Body of pancreas (tissue), 4 donors: Measurements from ENCODE around the gene NTN4. TPM values are rescaled to one million over a fixed set of nuclear protein-coding genes. Genes with fewer than 3 reads are reported as not detected.
A peak's percentile ranks its signal among the peaks of the same experiment; 100 is the strongest.

ENCODE experiments used
- ATAC-seq: fragments of 150-250 bp; one replicate; pipeline ENCODE4 v1.9.1; 2016
- DNase-seq, 4 donors: peaks; one replicate each; pipeline ENCODE4 v3.0.0-alpha.2; 2019
- H3K27ac ChIP-seq, 4 donors: fragments of 200-600 bp; sonication (generic); 1 replicate in 3 of 4; 2 replicates in 1 of 4; pipeline versions ENCODE4 v1.5.1 to v1.6.1; 2016 to 2019; ENCODE audit warnings: mild to moderate bottlenecking in 1 of 4, mixed read lengths in 1 of 4, moderate library complexity in 1 of 4
- H3K27me3 ChIP-seq, 2 donors: fragments of 200-600 bp; sonication (generic); one replicate each; pipeline ENCODE4 v1.6.0; 2016; ENCODE audit warnings: mild to moderate bottlenecking in 1 of 2
- H3K36me3 ChIP-seq, 2 donors: fragments of 200-600 bp; sonication (generic); replicated peaks in 1 of 2; 2 replicates each; pipeline ENCODE4 v1.5.1; 2016; ENCODE audit warnings: low read depth in 2 of 2; ENCODE audit not compliant: insufficient read depth in 1 of 2
- H3K4me1 ChIP-seq: fragments of 200-600 bp; sonication (generic); one replicate; pipeline ENCODE4 v1.6.0; 2016
- H3K4me3 ChIP-seq, 2 donors: fragments of 200-600 bp; sonication (generic); 1 replicate in 1 of 2; 2 replicates in 1 of 2; pipeline ENCODE4 v1.5.1; 2016 to 2019
- H3K9me3 ChIP-seq, 3 donors: fragments of 200-600 bp; sonication (generic); 1 replicate in 2 of 3; 2 replicates in 1 of 3; pipeline ENCODE4 v1.5.1; 2016
- CTCF ChIP-seq, 7 experiments: fragments of 450-650 bp in 4 of 7; fragments of 200-600 bp in 3 of 7; sonication (generic) in 3 of 7; IDR thresholded peaks; one replicate each; pipeline ENCODE4 v1.5.1; 2016 to 2019; ENCODE audit warnings: antibody characterized with exemption in 7 of 7
- POLR2A ChIP-seq, 3 donors: fragments of 450-650 bp; IDR thresholded peaks; one replicate each; pipeline ENCODE4 v1.6.1; 2016; ENCODE audit warnings: antibody characterized with exemption in 3 of 3, mild to moderate bottlenecking in 2 of 3
- WGBS, 2 donors: methylation state at CpG; one replicate each; pipeline ENCODE4 v1.1.5; 2017; 5-methylcytosine and 5-hydroxymethylcytosine counted together
- intact Hi-C: fragments of 100-400 bp; cut with DNase I; formaldehyde crosslinking; loops from one replicate; pipeline ENCODE4 v1.15.1; 2023
- total RNA-seq, 2 donors: library from RNA; depleted of rRNA; stranded (reverse); fragments of >200 nt; gene quantifications; one replicate each; pipeline ENCODE4 v1.1.0, GENCODE V29; 2016

The NTN4 gene
- total RNA-seq, 2 donors from 2014 or later = 47.7 to 62.0 TPM

GRCh38 chr12:95741635-95742034 lies 48.9 kb downstream of the NTN4 start:
- 43 to 49% methylated on average over 3 of the region's 3 CpGs for WGBS, 2 donors
- ATAC-seq (no peak), DNase-seq (no peak)
- H3K27ac ChIP-seq = peak overlapping the region in 3 of 4 donors; percentile 43 to 93 (median 88)
- no peaks in the 10 kb centered on the region for H3K36me3 ChIP-seq
- H3K9me3 ChIP-seq = no peaks in the 10 kb centered on the region
- H3K4me1 ChIP-seq = peaks cover 71% of the 10 kb centered on the region
- intact Hi-C loops = no loop called here
- no peak for TF ChIP-seq POLR2A (IDR thresholded peaks at IDR 0.05)
- no peak for TF ChIP-seq CTCF (IDR thresholded peaks at IDR 0.05)
- no peaks in the 10 kb centered on the region for H3K27me3 ChIP-seq
- no peak overlapping the region for H3K4me3 ChIP-seq

GRCh38 chr12:95740751-95741150 lies 49.8 kb downstream of the NTN4 start:
- ATAC-seq = peak; percentile 68
- no peaks in the 10 kb centered on the region for H3K9me3 ChIP-seq
- intact Hi-C loops = no loop called here
- no peaks in the 10 kb centered on the region for H3K36me3 ChIP-seq
- peak overlapping the region in 3 of 4 donors; percentile 88 to 93 (median 89) for H3K27ac ChIP-seq
- peaks cover 78% of the 10 kb centered on the region for H3K4me1 ChIP-seq
- WGBS, 2 donors = 24 to 39% methylated on average over 1 of the region's 1 CpG
- H3K27me3 ChIP-seq = no peaks in the 10 kb centered on the region
- peak in 2 of 7 experiments; percentile 4 to 13 for TF ChIP-seq CTCF (IDR thresholded peaks at IDR 0.05)
- TF ChIP-seq POLR2A (IDR thresholded peaks at IDR 0.05) = peak in 1 of 3 donors; percentile 26
- no peak overlapping the region for H3K4me3 ChIP-seq
- DNase-seq = peak; percentile 48 to 72 (median 61)

- peak in 1 of 3 donors; percentile 20 for TF ChIP-seq POLR2A (IDR thresholded peaks at IDR 0.05)
- TF ChIP-seq CTCF (IDR thresholded peaks at IDR 0.05) = no peak
- DNase-seq (peak; percentile 62 to 73 (median 66)), ATAC-seq (peak; percentile 22)
- no peaks in the 10 kb centered on the region for H3K9me3 ChIP-seq
- H3K4me1 ChIP-seq = peaks cover 86% of the 10 kb centered on the region
- WGBS, 2 donors = 40 to 41% methylated on average over 13 of the region's 13 CpGs
- H3K36me3 ChIP-seq = no peaks in the 10 kb centered on the region
- H3K4me3 ChIP-seq = no peak overlapping the region
- no peaks in the 10 kb centered on the region for H3K27me3 ChIP-seq
- intact Hi-C loops = loop anchor here (10.0 kb wide), 1 partner anchor 45 kb away; no protein-coding TSS in a partner anchor
- H3K27ac ChIP-seq = peak overlapping the region; percentile 84 to 93 (median 88)
Observed at GRCh38 chr12:95739561-95740313, 50.8 kb downstream of the NTN4 start.

GRCh38 chr12:95738024-95738611 lies 52.4 kb downstream of the NTN4 start:
- Histone ChIP-seq H3K9me3 (no peaks in the 10 kb centered on the region), H3K27me3 (no peaks in the 10 kb centered on the region), H3K4me1 (peaks cover 91% of the 10 kb centered on the region), H3K36me3 (peaks cover 0 to 1% of the 10 kb centered on the region in 2 donors), H3K4me3 (no peak overlapping the region), H3K27ac (peak overlapping the region; percentile 84 to 93 (median 88))
- peak; percentile 81 for ATAC-seq
- WGBS, 2 donors = 19 to 24% methylated on average over 11 of the region's 11 CpGs
- intact Hi-C loops = loop anchor here (10.0 kb wide), 1 partner anchor 47 kb away; no protein-coding TSS in a partner anchor
- TF ChIP-seq POLR2A (IDR thresholded peaks at IDR 0.05) = peak; percentile 28 to 73 (median 69)
- no peak for TF ChIP-seq CTCF (IDR thresholded peaks at IDR 0.05)
- peak; percentile 59 to 83 (median 76) for DNase-seq
